Activated CD8-positive, alpha-beta memory T cell treated with anti-CD3 and anti-CD28 coated beads, Interleukin-2, amount 50 U/mL, for 4 hours (primary cell): ENCODE measurements around the gene CMTM8.

Source experiments
- DNase-seq: peaks from one replicate; pipeline ENCODE4 v3.0.0-alpha.2; 2020

The CMTM8 gene

GRCh38 chr3:32347343-32348125, 109.1 kb downstream of the CMTM8 start:
- no peak for DNase-seq

GRCh38 chr3:32349184-32349583, 110.7 kb downstream of the CMTM8 start:
- DNase-seq: no peak

GRCh38 chr3:32352563-32352962, 114.1 kb downstream of the CMTM8 start:
- no peak for DNase-seq

GRCh38 chr3:32353351-32353750, 114.9 kb downstream of the CMTM8 start:
- DNase-seq: no peak

GRCh38 chr3:32354362-32354778, 115.9 kb downstream of the CMTM8 start:
- DNase-seq: no peak

- DNase-seq: no peak
These were observed 117.3 kb downstream of the CMTM8 start for GRCh38 chr3:32355751-32356291.

- no peak for DNase-seq
These were observed 121.4 kb downstream of the CMTM8 start for GRCh38 chr3:32359766-32360492.

GRCh38 chr3:32360493-32360827, 122.0 kb downstream of the CMTM8 start:
- no peak for DNase-seq

GRCh38 chr3:32366638-32367397, 128.3 kb downstream of the CMTM8 start:
- DNase-seq: no peak

- no peak for DNase-seq
These were observed 129.0 kb downstream of the CMTM8 start for GRCh38 chr3:32367442-32367841.

- DNase-seq: no peak
These were observed 133.2 kb downstream of the CMTM8 start for GRCh38 chr3:32371461-32372212.

GRCh38 chr3:32372213-32372490, 133.7 kb downstream of the CMTM8 start:
- DNase-seq: no peak

GRCh38 chr3:32373276-32373675, 134.8 kb downstream of the CMTM8 start:
- no peak for DNase-seq

GRCh38 chr3:32373844-32374243, 135.4 kb downstream of the CMTM8 start:
- no peak for DNase-seq

- peak; percentile 62 for DNase-seq
These were observed 136.5 kb downstream of the CMTM8 start for GRCh38 chr3:32374788-32375595.

GRCh38 chr3:32375596-32375930, 137.1 kb downstream of the CMTM8 start:
- DNase-seq: no peak

GRCh38 chr3:32376115-32376514, 137.6 kb downstream of the CMTM8 start:
- no peak for DNase-seq

- no peak for DNase-seq
These were observed 141.5 kb downstream of the CMTM8 start for GRCh38 chr3:32379831-32380500.

- no peak for DNase-seq
These were observed 143.4 kb downstream of the CMTM8 start for GRCh38 chr3:32381922-32382321.

- no peak for DNase-seq
These were observed 144.7 kb downstream of the CMTM8 start for GRCh38 chr3:32383136-32383711.

- DNase-seq: no peak
These were observed 146.5 kb downstream of the CMTM8 start for GRCh38 chr3:32384938-32385337.
